Uterus (tissue), 2 donors: ENCODE measurements around the gene CNMD.

Experiments
- CTCF ChIP-seq, 4 experiments: fragments of 200-600 bp in 2 of 4; fragments of 450-650 bp in 2 of 4; sonication (generic) in 2 of 4; IDR thresholded peaks; one replicate each; pipeline ENCODE4 v1.5.1; 2016 to 2019; ENCODE audit warnings: antibody characterized with exemption in 4 of 4, mild to moderate bottlenecking in 2 of 4, moderate library complexity in 1 of 4
- POLR2A ChIP-seq, 2 donors: fragments of 450-650 bp; IDR thresholded peaks; one replicate each; pipeline ENCODE4 v1.6.1; 2016; ENCODE audit warnings: antibody characterized with exemption in 2 of 2, mild to moderate bottlenecking in 1 of 2, moderate library complexity in 1 of 2

- no peak for TF ChIP-seq CTCF (IDR thresholded peaks at IDR 0.05)
- no peak for TF ChIP-seq POLR2A (IDR thresholded peaks at IDR 0.05)
Measured at GRCh38 chr13:52713894-52714293, 25.7 kb downstream of the CNMD start.
